Ovary (tissue), 3 donors: ENCODE measurements around the gene VAV3.

Experiments
- CTCF ChIP-seq, 3 donors: fragments of 450-650 bp in 2 of 3; fragments of 200-600 bp in 1 of 3; IDR thresholded peaks; one replicate each; pipeline versions ENCODE4 v1.5.1 to v1.8.0; 2016 to 2022; ENCODE audit warnings: antibody characterized with exemption in 3 of 3, mild to moderate bottlenecking in 1 of 3
- POLR2A ChIP-seq: fragments of 450-650 bp; IDR thresholded peaks from one replicate; pipeline ENCODE4 v1.6.1; 2017; ENCODE audit warnings: antibody characterized with exemption, mild to moderate bottlenecking, moderate library complexity
- donor health status: DM: no; HTN: no; CAD: no.

- TF ChIP-seq CTCF (IDR thresholded peaks at IDR 0.05), result no peak
- TF ChIP-seq POLR2A, result no peak
Measured at GRCh38 chr1:107661158-107661557, 303.8 kb downstream of the VAV3 start.
